ENCODE measurements around the gene ZNF607. TPM values are rescaled to one million over a fixed set of nuclear protein-coding genes. Genes with fewer than 3 reads are reported as not detected.

ZNF607 gene
- total and polyA plus RNA-seq, 2 experiments from 2014 or later = 3.2 to 11.4 TPM

Small RNAs within 50 kb of the gene (small RNA-seq; reads per million reads assigned to genes)
- not detected for gene SELENOKP1 (ENCODE audit: low replicate concordance)

Other genes starting within 250 kb of the ZNF607 start
- 11.4 and 13.5 TPM in 2 replicates for gene ZNF793, start 212.8 kb downstream of the ZNF607 start, total RNA-seq (2014; rRNA removed; shearing (Covaris generic))
- gene ZNF793, start 212.8 kb downstream of the ZNF607 start, polyA plus RNA-seq (2016; fragmentation: Nextera tagmentation; extraction: Ambion mirVana) = 6.8 and 8.0 TPM in 2 replicates
- gene ZNF571, start 125.0 kb downstream of the ZNF607 start, total RNA-seq (2014; rRNA removed; shearing (Covaris generic)) = 4.4 and 6.3 TPM in 2 replicates
- gene ZNF571, start 125.0 kb downstream of the ZNF607 start, polyA plus RNA-seq (2016; fragmentation: Nextera tagmentation; extraction: Ambion mirVana) = 5.0 TPM in 2 replicates
- 3.0 TPM in 1 of 2 replicates, not detected in the other for gene ZNF540, start 124.9 kb downstream of the ZNF607 start, total RNA-seq (2014; rRNA removed; shearing (Covaris generic))
- gene ZNF540, start 124.9 kb downstream of the ZNF607 start, polyA plus RNA-seq (2016; fragmentation: Nextera tagmentation; extraction: Ambion mirVana) = not detected in 2 replicates
- 5.9 and 6.3 TPM in 2 replicates for gene ZFP30, start 64.3 kb downstream of the ZNF607 start, total RNA-seq (2014; rRNA removed; shearing (Covaris generic))
- 2.0 and 2.1 TPM in 2 replicates for gene ZFP30, start 64.3 kb downstream of the ZNF607 start, polyA plus RNA-seq (2016; fragmentation: Nextera tagmentation; extraction: Ambion mirVana)
- 7.7 and 13.2 TPM in 2 replicates for gene ZNF573, start 59.8 kb upstream of the ZNF607 start, total RNA-seq (2014; rRNA removed; shearing (Covaris generic))
- 10.3 and 10.8 TPM in 2 replicates for gene ZNF573, start 59.8 kb upstream of the ZNF607 start, polyA plus RNA-seq (2016; fragmentation: Nextera tagmentation; extraction: Ambion mirVana)
- not detected in 2 replicates for gene WDR87, start 186.8 kb upstream of the ZNF607 start, total RNA-seq (2014; rRNA removed; shearing (Covaris generic))
- 0.02 TPM in 1 of 2 replicates, not detected in the other for gene WDR87, start 186.8 kb upstream of the ZNF607 start, polyA plus RNA-seq (2016; fragmentation: Nextera tagmentation; extraction: Ambion mirVana)
- 42.3 and 54.1 TPM in 2 replicates for gene SIPA1L3, start 187.4 kb upstream of the ZNF607 start, total RNA-seq (2014; rRNA removed; shearing (Covaris generic))
- 7.6 and 15.7 TPM in 2 replicates for gene SIPA1L3, start 187.4 kb upstream of the ZNF607 start, polyA plus RNA-seq (2016; fragmentation: Nextera tagmentation; extraction: Ambion mirVana)

All from GM23338 (cell line).